K562 (cell line): Measurements from ENCODE around the gene HLA-DQA2. TPM values are rescaled to one million over a fixed set of nuclear protein-coding genes. Genes with fewer than 3 reads are reported as not detected.

ENCODE experiments used
- ATAC-seq: fragments of 200-7000 bp; cut with Tn5 transposase; 3 replicates; pipeline ENCODE4 v1.9.1; 2020; ENCODE audit warnings: moderate library complexity
- BruUV-seq: library from RNA; stranded (reverse); fragments of 400-500 nt; replicated peaks from 2 replicates; lab custom pipeline; 2021; lab: Mats Ljungman, UMichigan
- CTCF ChIA-PET: fragments of 300-600 bp; formaldehyde crosslinking; extraction: SDS; loops from one replicate; lab custom pipeline; 2021; ENCODE audit warnings: low intra/inter-chr PET ratio; lab: Yijun Ruan, JAX
- POLR2A ChIA-PET: fragments of 300-600, 350-650 bp; sonication (Branson Sonifier 250); formaldehyde crosslinking; extraction: SDS; loops from one replicate; lab custom pipeline; 2021; ENCODE audit warnings: antibody characterized with exemption, inconsistent platforms; lab: Yijun Ruan, JAX
- DNase-seq, 4 experiments: peaks; one replicate each; pipeline versions ENCODE4 v3.0.0 to v3.0.0-alpha.2; 2011 to 2018; ENCODE audit warnings: low spot score in 3 of 4, mixed read lengths in 3 of 4; ENCODE audit errors: extremely low read depth in 1 of 4
- FAIRE-seq: peaks from 2 replicates; lab custom pipeline; 2011; peaks lifted over from hg19 to GRCh38; lab: Jason Lieb, UNC
- H2AFZ ChIP-seq: 2 replicates; pipeline ENCODE4 v1.6.0; 2011; ENCODE audit warnings: low read depth, low read length, control low read depth, inconsistent platforms
- H3K27ac ChIP-seq: fragments of 200-600 bp; 3 replicates; pipeline ENCODE4 v1.8.0; 2011; ENCODE audit warnings: low read depth, mild to moderate bottlenecking, control low read depth, inconsistent platforms, low read length, moderate library complexity, mixed read lengths; ENCODE audit errors: extremely low read depth
- H3K27me3 ChIP-seq, 2 experiments: fragments of 300-600 bp in 1 of 2; 2 replicates in 1 of 2; 3 replicates in 1 of 2; pipeline versions ENCODE4 v1.6.0 to v1.8.0; 2011; ENCODE audit warnings: inconsistent platforms in 2 of 2, low read length in 2 of 2, mild to moderate bottlenecking in 1 of 2, mixed read lengths in 1 of 2, moderate library complexity in 1 of 2; ENCODE audit not compliant: control insufficient read depth in 2 of 2, insufficient read depth in 2 of 2
- H3K36me3 ChIP-seq: fragments of 300-600 bp; 3 replicates; pipeline ENCODE4 v1.8.0; 2011; ENCODE audit warnings: mild to moderate bottlenecking, low read length, inconsistent platforms; ENCODE audit not compliant: control insufficient read depth, insufficient read depth
- H3K4me1 ChIP-seq, 2 experiments: fragments of 200-600 bp in 1 of 2; replicated peaks in 1 of 2; 2 replicates in 1 of 2; 3 replicates in 1 of 2; pipeline versions ENCODE4 v1.5.1 to v1.8.0; 2011; ENCODE audit warnings: inconsistent platforms in 2 of 2, low read length in 2 of 2, mild to moderate bottlenecking in 1 of 2, mixed read lengths in 1 of 2, moderate library complexity in 1 of 2; ENCODE audit not compliant: control insufficient read depth in 2 of 2, insufficient read depth in 2 of 2
- H3K4me2 ChIP-seq: 2 replicates; pipeline ENCODE4 v1.6.1; 2011; ENCODE audit warnings: low read length, control low read depth, inconsistent platforms, mixed read lengths; ENCODE audit not compliant: insufficient read depth
- H3K4me3 ChIP-seq: fragments of 200-600 bp; sonication (generic), shearing (Covaris generic); 2 replicates; pipeline ENCODE4 v1.5.1; 2016; ENCODE audit warnings: control low read depth, inconsistent platforms
- H3K79me2 ChIP-seq: fragments of 200-600 bp; 3 replicates; pipeline ENCODE4 v1.8.0; 2011; ENCODE audit warnings: low read length, inconsistent platforms; ENCODE audit not compliant: control insufficient read depth, insufficient read depth
- H3K9ac ChIP-seq, 2 experiments: 2 replicates each; pipeline versions ENCODE4 v1.6.0 to v1.6.1; 2011; ENCODE audit warnings: low read depth in 2 of 2, low read length in 2 of 2, control low read depth in 1 of 2, inconsistent platforms in 1 of 2, mild to moderate bottlenecking in 1 of 2, mixed read lengths in 1 of 2; ENCODE audit not compliant: insufficient read depth in 1 of 2
- H3K9me1 ChIP-seq: one replicate; pipeline ENCODE4 v1.6.0; 2011; ENCODE audit warnings: inconsistent platforms, mild to moderate bottlenecking, low read length, moderate library complexity; ENCODE audit not compliant: control insufficient read depth, insufficient read depth
- H3K9me3 ChIP-seq: replicated peaks from 2 replicates; pipeline ENCODE4 v1.5.1; 2011; ENCODE audit warnings: low read depth, low read length, inconsistent platforms; ENCODE audit not compliant: control insufficient read depth, insufficient read depth
- H4K20me1 ChIP-seq: replicated peaks from 2 replicates; pipeline ENCODE4 v1.6.1; 2011; ENCODE audit warnings: low read length, inconsistent platforms, mixed read lengths; ENCODE audit not compliant: control insufficient read depth, insufficient read depth
- FOXA1 ChIP-seq: fragments of 450-650 bp; IDR thresholded peaks from 2 replicates; pipeline ENCODE4 v1.6.1; 2016; ENCODE audit warnings: mild to moderate bottlenecking, borderline replicate concordance
- GATA2 ChIP-seq: sonication (generic); formaldehyde crosslinking; IDR thresholded peaks from 2 replicates; pipeline ENCODE4 v1.4.0; 2020; ENCODE audit warnings: mild to moderate bottlenecking, missing genetic modification reagents
- GMEB1 ChIP-seq: fragments of 250-450 bp; sonication (Bioruptor Pico); IDR thresholded peaks from 2 replicates; pipeline ENCODE4 v1.4.0; 2020; ENCODE audit warnings: mild to moderate bottlenecking
- HMGN3 ChIP-seq: IDR thresholded peaks from 2 replicates; pipeline ENCODE4 v1.6.1; 2011; ENCODE audit warnings: borderline replicate concordance, low read depth, mild to moderate bottlenecking, mixed read lengths, low read length; ENCODE audit not compliant: insufficient read length; ENCODE audit errors: extremely low read depth
- MCM5 ChIP-seq: fragments of 450-650 bp; IDR thresholded peaks from 2 replicates; pipeline ENCODE4 v1.6.1; 2016; ENCODE audit warnings: low read depth
- PML ChIP-seq: IDR thresholded peaks from 2 replicates; pipeline ENCODE4 v1.6.1; 2012; ENCODE audit warnings: low read length, inconsistent platforms
- POLR2G ChIP-seq: fragments of 200-400 bp; formaldehyde crosslinking; IDR thresholded peaks from 2 replicates; pipeline ENCODE4 v1.6.1; 2017; ENCODE audit warnings: low read depth, mild to moderate bottlenecking, antibody characterized with exemption, low read length, moderate library complexity
- RFX7 ChIP-seq: fragments of 250-450 bp; sonication (Bioruptor Pico); IDR thresholded peaks from 2 replicates; pipeline ENCODE4 v1.5.1; 2021; ENCODE audit warnings: mild to moderate bottlenecking
- RNF2 ChIP-seq: sonication (generic); IDR thresholded peaks from 2 replicates; pipeline ENCODE4 v1.6.1; 2016
- SRF ChIP-seq, 2 experiments: fragments of 250-450, 450-650 bp in 1 of 2; sonication (Bioruptor Pico) in 1 of 2; sonication (generic) in 1 of 2; formaldehyde crosslinking; IDR thresholded peaks; 2 replicates each; pipeline versions ENCODE4 v1.5.0 to v1.5.1; 2020 to 2022; ENCODE audit warnings: mild to moderate bottlenecking in 1 of 2, missing genetic modification reagents in 1 of 2
- ZNF274 ChIP-seq: IDR thresholded peaks from 2 replicates; pipeline ENCODE4 v1.6.1; 2011; ENCODE audit warnings: low read depth, mild to moderate bottlenecking, low read length, moderate library complexity, borderline replicate concordance
- ZNF436 ChIP-seq: fragments of 250-450, 450-650 bp; sonication (Bioruptor Pico); formaldehyde crosslinking; IDR thresholded peaks from 2 replicates; pipeline ENCODE4 v1.7.0; 2020; ENCODE audit warnings: mild to moderate bottlenecking
- ZNF76 ChIP-seq: fragments of 250-450 bp; sonication (Bioruptor Pico); IDR thresholded peaks from 2 replicates; pipeline ENCODE4 v1.4.0; 2020; ENCODE audit warnings: mild to moderate bottlenecking, moderate library complexity, borderline replicate concordance
- WGBS: fragments of 100-300 bp; shearing (Covaris generic); methylation state at CpG from one replicate; pipeline ENCODE4 v1.1.6; 2016; ENCODE audit warnings: low coverage, mixed read lengths; ENCODE audit not compliant: insufficient coverage; ENCODE audit errors: missing lambda C conversion rate; 5-methylcytosine and 5-hydroxymethylcytosine counted together
- in situ Hi-C: fragments of 300-500 bp; cut with MboI; formaldehyde crosslinking; loops from 4 replicates; pipeline ENCODE4 v1.15.0; 2018; ENCODE audit warnings: inconsistent platforms, mixed read lengths
- intact Hi-C: fragments of 100-400 bp; cut with micrococcal nuclease; formaldehyde crosslinking; loops from 2 replicates; pipeline ENCODE4 v1.14.2; 2022
- polyA plus RNA-seq, 8 experiments: library from polyadenylated mRNA; depleted of rRNA in 4 of 8; stranded (reverse) in 5 of 8; unstranded in 3 of 8; fragments of >200 nt; fragmentation: Nextera tagmentation in 2 of 8; fragmentation: Illumina TruSeq in 1 of 8; extraction: Ambion mirVana in 2 of 8; extraction: Trizol in 1 of 8; gene quantifications; 2 replicates each; pipeline versions ENCODE4 v1.2.1 to v1.2.3, GENCODE V29; 2011 to 2014; ENCODE audit warnings: inconsistent platforms in 1 of 8, missing spikeins in 1 of 8
- total RNA-seq, 7 experiments: library from RNA; depleted of rRNA in 6 of 7; stranded (reverse); fragments of >200 nt in 6 of 7; fragmentation: Illumina TruSeq in 2 of 7; extraction: Trizol in 2 of 7; gene quantifications; 2 replicates each; pipeline versions ENCODE4 v1.2.1 to v1.2.3, GENCODE V29; 2011 to 2021; ENCODE audit warnings: low replicate concordance in 1 of 7
- TF ChIP-seq, protein P1 (sequence below): sonication (generic); formaldehyde crosslinking; IDR thresholded peaks from 2 replicates; pipeline ENCODE4 v1.8.0; 2022; ENCODE audit warnings: mild to moderate bottlenecking, missing genetic modification reagents
- TF ChIP-seq, protein P2 (sequence below): fragments of 250-450 bp; sonication (Bioruptor Pico); IDR thresholded peaks from 2 replicates; pipeline ENCODE4 v1.9.0; 2021; ENCODE audit warnings: mild to moderate bottlenecking
- TF ChIP-seq, protein P3 (sequence below): fragments of 200-400 bp; formaldehyde crosslinking; IDR thresholded peaks from 2 replicates; pipeline ENCODE4 v1.6.1; 2017; ENCODE audit warnings: mild to moderate bottlenecking, low read depth, low read length, moderate library complexity

Gene HLA-DQA2
- total and polyA plus RNA-seq, 9 of the 15 experiments (the other 6 are each of a cell fraction or from before 2014, with no cell fraction given) = not detected

- ATAC-seq = no peak
- in situ Hi-C loops (no loop called here), intact Hi-C loops (no loop called here)
- Histone ChIP-seq H3K27ac (no peak overlapping the region), H3K4me3 (no peak overlapping the region), H3K4me2 (no peak overlapping the region), H4K20me1 (no peaks in the 10 kb centered on the region), H3K4me1 (no peaks in the 10 kb centered on the region), H2AFZ (no peak overlapping the region), H3K79me2 (no peaks in the 10 kb centered on the region), H3K9me3 (no peaks in the 10 kb centered on the region), H3K9ac (no peak overlapping the region), H3K27me3 (peaks cover 2 to 7% of the 10 kb centered on the region in 2 experiments; a peak in 3 of 5 replicates), H3K36me3 (no peaks in the 10 kb centered on the region), H3K9me1 (no peaks in the 10 kb centered on the region)
- ChIA-PET CTCF (no interaction called here), POLR2A (no interaction called here)
- no peak for FAIRE-seq
- no peak for DNase-seq
- BruUV-seq = no TSS peak
- WGBS = 0% methylated on average over 1 of the region's 1 CpG
- TF ChIP-seq, protein P1, sequence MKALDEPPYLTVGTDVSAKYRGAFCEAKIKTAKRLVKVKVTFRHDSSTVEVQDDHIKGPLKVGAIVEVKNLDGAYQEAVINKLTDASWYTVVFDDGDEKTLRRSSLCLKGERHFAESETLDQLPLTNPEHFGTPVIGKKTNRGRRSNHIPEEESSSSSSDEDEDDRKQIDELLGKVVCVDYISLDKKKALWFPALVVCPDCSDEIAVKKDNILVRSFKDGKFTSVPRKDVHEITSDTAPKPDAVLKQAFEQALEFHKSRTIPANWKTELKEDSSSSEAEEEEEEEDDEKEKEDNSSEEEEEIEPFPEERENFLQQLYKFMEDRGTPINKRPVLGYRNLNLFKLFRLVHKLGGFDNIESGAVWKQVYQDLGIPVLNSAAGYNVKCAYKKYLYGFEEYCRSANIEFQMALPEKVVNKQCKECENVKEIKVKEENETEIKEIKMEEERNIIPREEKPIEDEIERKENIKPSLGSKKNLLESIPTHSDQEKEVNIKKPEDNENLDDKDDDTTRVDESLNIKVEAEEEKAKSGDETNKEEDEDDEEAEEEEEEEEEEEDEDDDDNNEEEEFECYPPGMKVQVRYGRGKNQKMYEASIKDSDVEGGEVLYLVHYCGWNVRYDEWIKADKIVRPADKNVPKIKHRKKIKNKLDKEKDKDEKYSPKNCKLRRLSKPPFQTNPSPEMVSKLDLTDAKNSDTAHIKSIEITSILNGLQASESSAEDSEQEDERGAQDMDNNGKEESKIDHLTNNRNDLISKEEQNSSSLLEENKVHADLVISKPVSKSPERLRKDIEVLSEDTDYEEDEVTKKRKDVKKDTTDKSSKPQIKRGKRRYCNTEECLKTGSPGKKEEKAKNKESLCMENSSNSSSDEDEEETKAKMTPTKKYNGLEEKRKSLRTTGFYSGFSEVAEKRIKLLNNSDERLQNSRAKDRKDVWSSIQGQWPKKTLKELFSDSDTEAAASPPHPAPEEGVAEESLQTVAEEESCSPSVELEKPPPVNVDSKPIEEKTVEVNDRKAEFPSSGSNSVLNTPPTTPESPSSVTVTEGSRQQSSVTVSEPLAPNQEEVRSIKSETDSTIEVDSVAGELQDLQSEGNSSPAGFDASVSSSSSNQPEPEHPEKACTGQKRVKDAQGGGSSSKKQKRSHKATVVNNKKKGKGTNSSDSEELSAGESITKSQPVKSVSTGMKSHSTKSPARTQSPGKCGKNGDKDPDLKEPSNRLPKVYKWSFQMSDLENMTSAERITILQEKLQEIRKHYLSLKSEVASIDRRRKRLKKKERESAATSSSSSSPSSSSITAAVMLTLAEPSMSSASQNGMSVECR = no peak
- no peak for TF ChIP-seq GATA2
- no peak for TF ChIP-seq PML
- TF ChIP-seq SRF (CRISPR knock-in tag; IDR thresholded peaks at IDR 0.05) = no peak
- no peak for TF ChIP-seq ZNF76 (CRISPR knock-in tag)
- no peak for TF ChIP-seq RFX7 (CRISPR knock-in tag)
- TF ChIP-seq RNF2 = no peak
- no peak for TF ChIP-seq ZNF436 (CRISPR knock-in tag)
- TF ChIP-seq HMGN3 = no peak
- TF ChIP-seq FOXA1 = no peak
- TF ChIP-seq GMEB1 (CRISPR knock-in tag) = no peak
- no peak for TF ChIP-seq MCM5
- TF ChIP-seq, protein P2, sequence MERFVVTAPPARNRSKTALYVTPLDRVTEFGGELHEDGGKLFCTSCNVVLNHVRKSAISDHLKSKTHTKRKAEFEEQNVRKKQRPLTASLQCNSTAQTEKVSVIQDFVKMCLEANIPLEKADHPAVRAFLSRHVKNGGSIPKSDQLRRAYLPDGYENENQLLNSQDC (CRISPR knock-in tag) = no peak
- no peak for TF ChIP-seq ZNF274
- no peak for TF ChIP-seq POLR2G
- TF ChIP-seq, protein P3, sequence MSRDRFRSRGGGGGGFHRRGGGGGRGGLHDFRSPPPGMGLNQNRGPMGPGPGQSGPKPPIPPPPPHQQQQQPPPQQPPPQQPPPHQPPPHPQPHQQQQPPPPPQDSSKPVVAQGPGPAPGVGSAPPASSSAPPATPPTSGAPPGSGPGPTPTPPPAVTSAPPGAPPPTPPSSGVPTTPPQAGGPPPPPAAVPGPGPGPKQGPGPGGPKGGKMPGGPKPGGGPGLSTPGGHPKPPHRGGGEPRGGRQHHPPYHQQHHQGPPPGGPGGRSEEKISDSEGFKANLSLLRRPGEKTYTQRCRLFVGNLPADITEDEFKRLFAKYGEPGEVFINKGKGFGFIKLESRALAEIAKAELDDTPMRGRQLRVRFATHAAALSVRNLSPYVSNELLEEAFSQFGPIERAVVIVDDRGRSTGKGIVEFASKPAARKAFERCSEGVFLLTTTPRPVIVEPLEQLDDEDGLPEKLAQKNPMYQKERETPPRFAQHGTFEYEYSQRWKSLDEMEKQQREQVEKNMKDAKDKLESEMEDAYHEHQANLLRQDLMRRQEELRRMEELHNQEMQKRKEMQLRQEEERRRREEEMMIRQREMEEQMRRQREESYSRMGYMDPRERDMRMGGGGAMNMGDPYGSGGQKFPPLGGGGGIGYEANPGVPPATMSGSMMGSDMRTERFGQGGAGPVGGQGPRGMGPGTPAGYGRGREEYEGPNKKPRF = no peak
Observed at GRCh38 chr6:32772656-32773055, 31.5 kb downstream of the HLA-DQA2 start.
